Trophoblast cell (in vitro differentiated cells and primary cell): ENCODE measurements around the gene OGFOD3.
"Not testable (repeated sequence)": the region's sequence is repeated elsewhere in the genome, so short reads cannot be mapped to it uniquely, and the experiment has no call there.

Source experiments
- DNase-seq, 2 donors: peaks; one replicate each; pipeline ENCODE4 v3.0.0-alpha.2; 2016
- H2AFZ ChIP-seq: 2 replicates; pipeline ENCODE4 v1.6.1; 2013; ENCODE audit warnings: low read length, moderate library complexity, mild to moderate bottlenecking; ENCODE audit not compliant: insufficient read depth, poor library complexity
- H2AK5ac ChIP-seq: 2 replicates; pipeline ENCODE4 v1.6.1; 2013; ENCODE audit warnings: mild to moderate bottlenecking, low read length
- H2BK120ac ChIP-seq: 2 replicates; pipeline ENCODE4 v1.6.1; 2013; ENCODE audit warnings: low read length, mild to moderate bottlenecking, moderate library complexity; ENCODE audit not compliant: insufficient read depth, poor library complexity
- H2BK12ac ChIP-seq: 2 replicates; pipeline ENCODE4 v1.6.1; 2013; ENCODE audit warnings: mild to moderate bottlenecking, low read length, moderate library complexity
- H2BK5ac ChIP-seq: 2 replicates; pipeline ENCODE4 v1.6.1; 2013; ENCODE audit warnings: low read length, low read depth, moderate library complexity, mild to moderate bottlenecking; ENCODE audit not compliant: poor library complexity
- H3K14ac ChIP-seq: 2 replicates; pipeline ENCODE4 v1.6.1; 2013; ENCODE audit warnings: mild to moderate bottlenecking, low read length
- H3K18ac ChIP-seq: 2 replicates; pipeline ENCODE4 v1.6.1; 2013; ENCODE audit warnings: mild to moderate bottlenecking, low read length
- H3K23ac ChIP-seq: 2 replicates; pipeline ENCODE4 v1.6.1; 2013; ENCODE audit warnings: low read length
- H3K27ac ChIP-seq: 2 replicates; pipeline ENCODE4 v1.5.1; 2013; ENCODE audit warnings: low read depth, mild to moderate bottlenecking, inconsistent platforms, low read length, moderate library complexity
- H3K27me3 ChIP-seq: 2 replicates; pipeline ENCODE4 v1.6.1; 2013; ENCODE audit warnings: inconsistent platforms, mild to moderate bottlenecking, low read length, moderate library complexity; ENCODE audit not compliant: insufficient read depth
- H3K36me3 ChIP-seq, 2 experiments: 1 replicate in 1 of 2; 2 replicates in 1 of 2; pipeline ENCODE4 v1.6.1; 2013; ENCODE audit warnings: low read length in 2 of 2, mild to moderate bottlenecking in 2 of 2, moderate library complexity in 1 of 2; ENCODE audit not compliant: insufficient read depth in 2 of 2, control insufficient read depth in 1 of 2
- H3K4ac ChIP-seq: 2 replicates; pipeline ENCODE4 v1.6.1; 2013; ENCODE audit warnings: low read depth, mild to moderate bottlenecking, low read length, moderate library complexity
- H3K4me1 ChIP-seq, 2 experiments: 1 replicate in 1 of 2; 2 replicates in 1 of 2; pipeline ENCODE4 v1.6.1; 2013; ENCODE audit warnings: low read length in 2 of 2, mild to moderate bottlenecking in 2 of 2, moderate library complexity in 1 of 2; ENCODE audit not compliant: insufficient read depth in 2 of 2, control insufficient read depth in 1 of 2
- H3K4me2 ChIP-seq: 2 replicates; pipeline ENCODE4 v1.6.1; 2013; ENCODE audit warnings: inconsistent platforms, mild to moderate bottlenecking, low read length, moderate library complexity
- H3K4me3 ChIP-seq: 2 replicates; pipeline ENCODE4 v1.5.1; 2013; ENCODE audit warnings: mild to moderate bottlenecking, low read depth, low read length, inconsistent platforms
- H3K79me1 ChIP-seq: one replicate; pipeline ENCODE4 v1.6.1; 2013; ENCODE audit warnings: low read length
- H3K79me2 ChIP-seq: 2 replicates; pipeline ENCODE4 v1.6.1; 2013; ENCODE audit warnings: low read length, mild to moderate bottlenecking; ENCODE audit not compliant: control insufficient read depth, insufficient read depth, poor library complexity
- H3K9ac ChIP-seq: 2 replicates; pipeline ENCODE4 v1.6.1; 2013; ENCODE audit warnings: mild to moderate bottlenecking, low read length
- H3K9me3 ChIP-seq: 2 replicates; pipeline ENCODE4 v1.6.1; 2013; ENCODE audit warnings: low read depth, mild to moderate bottlenecking, control low read depth, inconsistent platforms, low read length; ENCODE audit not compliant: insufficient read depth
- H4K12ac ChIP-seq: 2 replicates; pipeline ENCODE4 v1.6.1; 2013; ENCODE audit warnings: low read depth, mild to moderate bottlenecking, low read length, moderate library complexity
- H4K8ac ChIP-seq: 2 replicates; pipeline ENCODE4 v1.6.1; 2013; ENCODE audit warnings: low read depth, mild to moderate bottlenecking, low read length, moderate library complexity
- H4K91ac ChIP-seq: one replicate; pipeline ENCODE4 v1.6.1; 2013; ENCODE audit warnings: low read depth, mild to moderate bottlenecking, low read length, moderate library complexity
- WGBS: extraction: QIAGEN DNeasy Blood & Tissue Kit; methylation state at CpG from one replicate; pipeline ENCODE4 v1.1.7; 2013; ENCODE audit warnings: missing lambda C conversion rate; ENCODE audit not compliant: insufficient read length, insufficient coverage; ENCODE audit errors: extremely low coverage; 5-methylcytosine and 5-hydroxymethylcytosine counted together

OGFOD3 gene

GRCh38 chr17:82458179-82458884, 39.9 kb upstream of the OGFOD3 start, which contains the start of gene NARF:
Gene NARF (plus strand): TSS chr17:82458741. CDS start chr17:82458804, 63 bp downstream.
- H2AFZ ChIP-seq: peak within 1 kb of the TSS; percentile 89
- H3K27ac ChIP-seq: peak within 1 kb of the TSS; percentile 100
- no peaks in the 10 kb centered on the region for H3K9me3 ChIP-seq
- H3K79me1 ChIP-seq: peaks cover 6% of the 10 kb centered on the region
- H2BK5ac ChIP-seq: peak within 1 kb of the TSS; percentile 99
- H3K27me3 ChIP-seq: no peaks in the 10 kb centered on the region
- H3K4me1 ChIP-seq: peaks cover 5 to 6% of the 10 kb centered on the region in 2 experiments
- peak within 1 kb of the TSS; percentile 99 for H3K9ac ChIP-seq
- peak within 1 kb of the TSS; percentile 98 for H3K4ac ChIP-seq
- H3K23ac ChIP-seq: no peak within 1 kb of the TSS
- H3K4me2 ChIP-seq: peak within 1 kb of the TSS; percentile 89
- peak within 1 kb of the TSS; percentile 98 for H3K14ac ChIP-seq
- no peak within 1 kb of the TSS for H2BK12ac ChIP-seq
- peak within 1 kb of the TSS; percentile 100 for H4K91ac ChIP-seq
- peak within 1 kb of the TSS; percentile 96 for H2BK120ac ChIP-seq
- peak within 1 kb of the TSS; percentile 91 for H4K12ac ChIP-seq
- H2AK5ac ChIP-seq: peak within 1 kb of the TSS; percentile 90
- H3K79me2 ChIP-seq: peaks cover 5% of the 10 kb centered on the region
- H4K8ac ChIP-seq: peak within 1 kb of the TSS; percentile 98
- peaks cover 12 to 21% of the 10 kb centered on the region in 2 experiments for H3K36me3 ChIP-seq
- peak; percentile 98 to 99 for DNase-seq
- WGBS: no CpG with 5 or more reads among the region's 85 CpGs
- peak within 1 kb of the TSS; percentile 98 for H3K18ac ChIP-seq
- H3K4me3 ChIP-seq: peak within 1 kb of the TSS; percentile 88

- H3K9me3 ChIP-seq: no peaks in the 10 kb centered on the region
- H4K91ac ChIP-seq: peak overlapping the region; percentile 100
- H3K14ac ChIP-seq: no peak overlapping the region
- H2BK5ac ChIP-seq: peak overlapping the region; percentile 99
- H3K23ac ChIP-seq: no peak overlapping the region
- peaks cover 5% of the 10 kb centered on the region for H3K79me2 ChIP-seq
- H3K4ac ChIP-seq: no peak overlapping the region
- no CpG with 5 or more reads among the region's 8 CpGs for WGBS
- no peak for DNase-seq
- peaks cover 6% of the 10 kb centered on the region for H3K79me1 ChIP-seq
- no peak overlapping the region for H2BK12ac ChIP-seq
- no peak overlapping the region for H3K18ac ChIP-seq
- H2AFZ ChIP-seq: peak overlapping the region; percentile 89
- peaks cover 5 to 6% of the 10 kb centered on the region in 2 experiments for H3K4me1 ChIP-seq
- H2BK120ac ChIP-seq: no peak overlapping the region
- no peak overlapping the region for H3K9ac ChIP-seq
- no peak overlapping the region for H4K12ac ChIP-seq
- no peaks in the 10 kb centered on the region for H3K27me3 ChIP-seq
- peaks cover 12 to 19% of the 10 kb centered on the region in 2 experiments for H3K36me3 ChIP-seq
- peak overlapping the region; percentile 88 for H3K4me3 ChIP-seq
- peak overlapping the region; percentile 80 for H3K4me2 ChIP-seq
- H2AK5ac ChIP-seq: no peak overlapping the region
- H4K8ac ChIP-seq: peak overlapping the region; percentile 98
- H3K27ac ChIP-seq: peak overlapping the region; percentile 100
Observed at GRCh38 chr17:82457929-82458178, 39.5 kb upstream of the OGFOD3 start.

- no CpG with 5 or more reads among the region's 10 CpGs for WGBS
- no peaks in the 10 kb centered on the region for H3K27me3 ChIP-seq
Observed at GRCh38 chr17:82457073-82457928, 38.9 kb upstream of the OGFOD3 start.

GRCh38 chr17:82453706-82454105, 35.3 kb upstream of the OGFOD3 start:
- not testable (repeated sequence) for H3K9me3 ChIP-seq, H3K14ac ChIP-seq, H3K27ac ChIP-seq, DNase-seq, H3K23ac ChIP-seq, H2AK5ac ChIP-seq, H4K91ac ChIP-seq, H2BK5ac ChIP-seq, H4K12ac ChIP-seq, H3K18ac ChIP-seq, H3K9ac ChIP-seq, H3K4ac ChIP-seq, H2BK12ac ChIP-seq, H4K8ac ChIP-seq, H3K79me1 ChIP-seq, H2AFZ ChIP-seq, H3K4me2 ChIP-seq, H3K36me3 ChIP-seq, H3K79me2 ChIP-seq, H3K27me3 ChIP-seq, H2BK120ac ChIP-seq, H3K4me3 ChIP-seq
- no CpG with 5 or more reads among the region's 21 CpGs for WGBS
- peaks cover 10 to 15% of the 10 kb centered on the region in 2 experiments for H3K4me1 ChIP-seq

More at GRCh38 chr17:82457073-82457928, 38.9 kb upstream of the OGFOD3 start:
- H4K12ac ChIP-seq: no peak overlapping the region
- no peak overlapping the region for H3K4me3 ChIP-seq
- H2BK5ac ChIP-seq: no peak overlapping the region
- no peak overlapping the region for H4K91ac ChIP-seq
- no peak overlapping the region for H3K18ac ChIP-seq
- peaks cover 5% of the 10 kb centered on the region for H3K79me2 ChIP-seq
- H3K27ac ChIP-seq: peak overlapping the region; percentile 100
- H2AK5ac ChIP-seq: no peak overlapping the region
- H2BK120ac ChIP-seq: no peak overlapping the region
- peak in 1 of 2 donors; percentile 16 for DNase-seq
- peaks cover 6% of the 10 kb centered on the region for H3K79me1 ChIP-seq
- peaks cover 9 to 16% of the 10 kb centered on the region in 2 experiments for H3K36me3 ChIP-seq
- H3K9ac ChIP-seq: no peak overlapping the region
- H4K8ac ChIP-seq: no peak overlapping the region
- no peak overlapping the region for H2AFZ ChIP-seq
- peaks cover 5 to 6% of the 10 kb centered on the region in 2 experiments for H3K4me1 ChIP-seq
- no peaks in the 10 kb centered on the region for H3K9me3 ChIP-seq
- H3K14ac ChIP-seq: no peak overlapping the region
- no peak overlapping the region for H3K4ac ChIP-seq
- H3K23ac ChIP-seq: no peak overlapping the region
- no peak overlapping the region for H2BK12ac ChIP-seq
- H3K4me2 ChIP-seq: peak overlapping the region; percentile 80
